Measurements from ENCODE around the gene WRNIP1.

WRNIP1 gene

DNA sequence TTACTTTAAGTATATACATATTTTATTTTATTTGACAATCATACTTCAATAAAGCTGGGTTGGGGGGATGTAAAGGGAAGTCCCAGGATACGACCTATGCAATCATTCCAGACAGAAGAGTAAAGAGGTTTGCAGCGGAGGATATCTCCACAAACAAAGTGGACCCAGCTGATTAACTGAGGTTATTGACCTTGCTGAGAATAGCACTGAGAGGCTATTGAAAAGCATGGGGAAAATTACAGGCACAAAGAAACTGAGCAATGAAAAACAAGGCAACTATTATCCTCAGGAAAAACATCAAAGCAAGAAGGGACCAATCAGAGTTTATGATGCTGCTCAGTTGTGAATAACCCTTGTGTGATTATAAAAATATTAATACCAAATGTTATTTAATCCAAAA is 43.8 kb downstream of the WRNIP1 start:
- no peak overlapping the region for H3K9ac ChIP-seq (ENCODE audit: low read depth, low read length)
- no peaks in the 10 kb centered on the region for H3K36me3 ChIP-seq (ENCODE audit: insufficient read depth, low read length)
- no peaks in the 10 kb centered on the region for H3K9me3 ChIP-seq (ENCODE audit: control insufficient read depth, insufficient read depth, low read length)
- no peaks in the 10 kb centered on the region for H3K4me1 ChIP-seq (ENCODE audit: insufficient read depth, low read length)

DNA sequence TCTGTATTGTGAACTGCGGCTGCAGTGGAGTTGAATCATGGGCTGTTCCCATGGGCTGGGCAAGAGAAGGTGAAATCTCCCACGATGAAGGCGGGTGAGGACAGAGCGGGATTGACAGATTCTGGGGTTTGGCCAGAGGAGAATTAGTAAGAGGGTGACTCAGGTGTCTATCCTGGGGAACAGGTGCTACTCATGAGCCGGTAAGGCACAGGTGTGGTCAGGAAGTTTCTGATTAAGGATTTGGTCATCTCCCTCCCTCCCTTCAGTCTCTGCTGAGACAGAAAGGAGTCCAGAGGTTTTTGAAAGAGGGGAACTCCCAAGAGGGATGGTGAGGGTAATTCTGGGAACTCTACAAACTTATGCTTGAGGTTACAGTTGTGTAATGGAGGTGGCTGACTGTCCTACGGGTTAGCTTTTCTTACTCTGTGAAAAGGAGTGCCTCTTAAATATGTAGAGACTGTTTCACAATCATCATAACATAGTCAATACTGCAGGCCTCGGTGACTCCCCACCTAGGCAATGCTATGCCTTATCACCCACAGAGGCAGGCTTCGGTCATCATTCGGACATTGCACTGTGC is 45.0 kb downstream of the WRNIP1 start:
- Histone ChIP-seq H3K9me3 (ENCODE audit: control insufficient read depth, insufficient read depth, low read length) (no peaks in the 10 kb centered on the region; the same call in 1 of the 2 replicates), H3K9ac (ENCODE audit: low read depth, low read length) (no peak overlapping the region), H3K4me1 (ENCODE audit: insufficient read depth, low read length) (no peaks in the 10 kb centered on the region), H3K36me3 (ENCODE audit: insufficient read depth, low read length) (no peaks in the 10 kb centered on the region)

DNA sequence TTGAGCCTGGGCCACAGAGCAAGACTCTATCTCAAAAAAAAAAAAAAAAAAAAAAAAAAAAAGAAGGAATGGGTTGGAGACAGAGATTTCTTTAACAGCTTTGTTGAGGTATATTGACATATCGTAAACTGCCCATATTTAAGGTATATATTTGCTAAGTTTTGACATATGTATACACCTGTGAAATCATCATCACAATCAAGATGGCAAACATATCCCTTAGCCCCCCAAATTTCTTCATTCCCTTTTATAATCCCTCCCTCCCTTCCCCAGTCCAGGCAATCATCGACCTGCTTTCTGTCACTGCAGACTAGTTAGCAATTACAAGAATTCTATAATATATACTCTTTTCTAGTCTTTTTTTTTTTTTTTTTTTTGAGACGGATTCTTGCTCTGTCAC is 47.5 kb downstream of the WRNIP1 start:
- Histone ChIP-seq H3K4me1 (ENCODE audit: insufficient read depth, low read length) (no peaks in the 10 kb centered on the region), H3K9me3 (ENCODE audit: control insufficient read depth, insufficient read depth, low read length) (peaks cover 5% of the 10 kb centered on the region; the same call in 1 of the 2 replicates), H3K9ac (ENCODE audit: low read depth, low read length) (no peak overlapping the region), H3K36me3 (ENCODE audit: insufficient read depth, low read length) (no peaks in the 10 kb centered on the region)

DNA sequence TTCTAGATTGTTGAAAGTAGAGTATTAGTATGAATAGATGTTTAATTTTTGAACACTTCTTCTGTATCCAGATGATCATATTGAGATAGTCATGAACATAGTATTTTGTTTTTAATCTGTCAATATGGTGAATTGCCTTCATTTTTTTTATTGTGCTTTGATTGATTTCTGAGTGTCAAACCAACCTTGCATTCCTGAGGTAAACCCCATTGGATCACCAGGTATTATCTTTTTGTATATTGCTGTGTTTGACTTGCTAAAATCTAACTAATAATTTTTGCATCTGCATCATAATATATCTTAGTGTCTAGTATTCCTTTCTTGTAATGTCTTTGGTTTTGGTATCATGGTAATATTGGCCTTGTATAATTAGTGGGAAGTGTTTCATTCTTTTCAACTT is 51.0 kb downstream of the WRNIP1 start:
- H3K9ac ChIP-seq (ENCODE audit: low read depth, low read length): no peak overlapping the region
- H3K36me3 ChIP-seq (ENCODE audit: insufficient read depth, low read length): no peaks in the 10 kb centered on the region
- H3K4me1 ChIP-seq (ENCODE audit: insufficient read depth, low read length): no peaks in the 10 kb centered on the region
- peaks cover 5% of the 10 kb centered on the region; the same call in 1 of the 2 replicates for H3K9me3 ChIP-seq (ENCODE audit: control insufficient read depth, insufficient read depth, low read length)

DNA sequence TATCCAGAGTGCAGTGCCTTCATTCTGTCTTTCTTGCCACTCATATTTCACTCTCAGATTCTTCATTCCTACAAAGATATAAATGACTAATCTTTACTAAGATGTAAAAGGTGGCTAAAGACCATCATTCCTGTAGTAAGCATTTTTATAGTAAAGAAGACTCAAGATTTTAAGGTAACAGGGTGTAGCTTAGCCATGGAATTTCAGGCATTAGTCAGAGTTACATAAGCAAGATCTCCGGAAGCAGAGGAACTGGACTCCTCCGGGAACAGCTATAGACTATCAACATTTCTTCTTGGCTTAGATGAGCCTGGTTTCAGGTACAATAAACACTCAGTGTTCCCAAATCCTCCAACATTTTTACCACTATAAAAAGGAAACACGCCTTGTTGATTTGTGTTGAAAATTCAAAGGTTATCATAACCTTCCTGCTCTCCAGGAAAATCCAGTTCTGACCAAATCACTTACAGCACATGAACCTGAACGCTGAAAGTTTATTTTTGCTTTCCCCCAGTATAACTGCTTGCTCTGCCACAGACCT is 52.8 kb downstream of the WRNIP1 start:
- no peak overlapping the region for H3K9ac ChIP-seq (ENCODE audit: low read depth, low read length)
- H3K9me3 ChIP-seq (ENCODE audit: control insufficient read depth, insufficient read depth, low read length): peaks cover 5% of the 10 kb centered on the region; the same call in 1 of the 2 replicates
- no peaks in the 10 kb centered on the region for H3K36me3 ChIP-seq (ENCODE audit: insufficient read depth, low read length)
- no peaks in the 10 kb centered on the region for H3K4me1 ChIP-seq (ENCODE audit: insufficient read depth, low read length)

DNA sequence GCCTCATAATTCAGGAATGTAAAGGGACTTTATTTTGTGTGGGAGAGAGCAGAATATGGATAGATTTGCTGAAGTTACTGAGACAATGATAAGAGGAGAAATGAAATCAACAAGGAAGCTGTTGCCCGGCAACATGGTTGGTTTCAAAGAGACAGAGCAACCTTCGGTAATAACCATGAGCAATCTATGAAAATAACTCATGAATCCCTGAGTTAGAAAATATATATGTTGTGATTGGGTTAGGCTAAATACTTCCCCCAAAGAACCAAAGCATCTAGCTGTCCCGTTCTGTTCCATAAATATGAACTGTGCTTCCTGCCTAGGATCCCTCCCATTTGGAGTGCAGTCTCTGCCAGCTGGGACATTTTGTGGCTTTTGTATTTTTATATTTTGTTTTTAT is 53.4 kb downstream of the WRNIP1 start:
- H3K4me1 ChIP-seq (ENCODE audit: insufficient read depth, low read length): no peaks in the 10 kb centered on the region
- no peak overlapping the region for H3K9ac ChIP-seq (ENCODE audit: low read depth, low read length)
- H3K9me3 ChIP-seq (ENCODE audit: control insufficient read depth, insufficient read depth, low read length): peaks cover 5% of the 10 kb centered on the region; the same call in 1 of the 2 replicates
- H3K36me3 ChIP-seq (ENCODE audit: insufficient read depth, low read length): no peaks in the 10 kb centered on the region

DNA sequence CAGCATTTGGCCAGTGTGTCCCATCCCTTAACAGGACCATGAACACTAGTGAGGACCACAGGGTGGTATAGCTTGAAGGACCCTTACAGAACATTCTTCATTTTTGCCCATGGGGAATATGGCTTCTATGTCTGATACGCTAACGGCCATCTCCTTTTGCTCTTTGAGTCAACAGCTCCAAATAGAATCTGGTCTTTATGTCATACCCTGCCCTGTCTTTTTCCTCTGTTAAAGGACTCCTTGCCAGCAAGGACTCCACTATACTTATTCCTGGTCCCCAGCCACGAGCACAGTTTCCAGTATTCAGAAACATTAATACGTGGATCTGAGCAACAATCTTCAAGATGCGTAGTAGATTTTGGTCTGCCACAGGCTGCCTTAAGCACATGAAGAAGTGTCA is 53.9 kb downstream of the WRNIP1 start:
- H3K4me1 ChIP-seq (ENCODE audit: insufficient read depth, low read length): no peaks in the 10 kb centered on the region
- H3K9ac ChIP-seq (ENCODE audit: low read depth, low read length): no peak overlapping the region

DNA sequence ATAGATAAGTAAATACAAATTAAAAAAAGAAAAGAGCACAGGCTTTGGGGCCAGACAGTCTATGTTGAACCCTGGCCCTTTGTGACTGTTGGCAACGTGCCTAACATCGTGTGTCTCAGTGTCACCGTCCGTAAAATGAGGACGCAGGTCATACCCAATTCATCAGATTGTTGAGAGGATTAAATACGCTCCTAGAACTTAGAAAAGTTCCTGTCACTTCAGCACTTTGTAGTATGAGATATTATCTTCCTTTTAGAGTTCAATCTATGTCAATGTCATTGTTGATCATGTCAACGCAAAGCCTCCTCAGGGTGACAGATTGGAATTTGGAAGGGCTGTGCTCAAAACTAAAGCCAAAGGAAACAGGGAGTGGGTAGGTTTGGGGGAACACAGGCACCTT is 54.8 kb downstream of the WRNIP1 start:
- Histone ChIP-seq H3K4me1 (ENCODE audit: insufficient read depth, low read length) (no peaks in the 10 kb centered on the region), H3K36me3 (ENCODE audit: insufficient read depth, low read length) (no peaks in the 10 kb centered on the region), H3K9me3 (ENCODE audit: control insufficient read depth, insufficient read depth, low read length) (peaks cover 5% of the 10 kb centered on the region; the same call in 1 of the 2 replicates), H3K9ac (ENCODE audit: low read depth, low read length) (no peak overlapping the region)

More for the DNA sequence above, 53.9 kb downstream of the WRNIP1 start:
- Histone ChIP-seq H3K36me3 (ENCODE audit: insufficient read depth, low read length) (no peaks in the 10 kb centered on the region), H3K9me3 (ENCODE audit: control insufficient read depth, insufficient read depth, low read length) (peaks cover 5% of the 10 kb centered on the region; the same call in 1 of the 2 replicates)

DNA sequence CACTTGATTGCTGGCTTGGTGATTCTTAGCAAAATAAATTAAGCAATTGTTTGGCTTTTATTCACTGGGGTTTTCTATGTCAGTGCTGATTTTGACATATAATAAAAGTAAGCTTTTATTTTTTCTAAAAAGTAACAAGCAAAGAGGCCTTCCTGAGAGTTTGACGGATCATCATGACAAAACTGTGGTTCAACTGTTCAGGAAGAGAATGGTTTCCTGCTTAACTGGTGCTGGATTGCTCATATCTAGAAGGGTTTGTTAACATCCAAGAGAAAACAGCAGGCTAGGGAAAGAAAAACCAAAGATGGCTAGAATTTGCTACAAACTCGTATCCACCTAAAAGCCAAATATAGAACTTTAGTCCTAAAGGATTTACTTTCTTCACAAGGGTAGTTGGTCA is 55.2 kb downstream of the WRNIP1 start:
- H3K9ac ChIP-seq (ENCODE audit: low read depth, low read length): no peak overlapping the region
- H3K36me3 ChIP-seq (ENCODE audit: insufficient read depth, low read length): no peaks in the 10 kb centered on the region
- H3K4me1 ChIP-seq (ENCODE audit: insufficient read depth, low read length): no peaks in the 10 kb centered on the region
- H3K9me3 ChIP-seq (ENCODE audit: control insufficient read depth, insufficient read depth, low read length): peaks cover 5% of the 10 kb centered on the region; the same call in 1 of the 2 replicates

DNA sequence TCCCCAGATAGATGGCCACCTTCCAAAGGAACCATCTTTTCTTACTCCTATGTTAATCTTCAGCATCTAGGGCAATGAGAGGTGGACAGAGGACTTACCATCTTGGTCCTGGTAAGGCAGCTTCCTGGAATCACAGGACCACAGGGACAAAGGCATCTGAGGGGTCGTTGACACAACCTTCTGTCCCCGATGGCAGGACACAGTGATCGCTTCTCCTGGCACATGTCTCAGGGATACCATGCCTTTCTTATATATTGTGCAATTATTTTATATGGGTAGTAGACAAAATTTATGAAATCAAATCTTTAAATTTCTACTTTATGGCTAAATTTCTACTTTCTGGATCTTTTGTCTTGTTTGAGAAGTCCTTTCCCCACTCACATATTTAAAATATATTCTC is 56.4 kb downstream of the WRNIP1 start:
- Histone ChIP-seq H3K36me3 (ENCODE audit: insufficient read depth, low read length) (no peaks in the 10 kb centered on the region), H3K9ac (ENCODE audit: low read depth, low read length) (no peak overlapping the region), H3K9me3 (ENCODE audit: control insufficient read depth, insufficient read depth, low read length) (no peaks in the 10 kb centered on the region; the same call in 1 of the 2 replicates), H3K4me1 (ENCODE audit: insufficient read depth, low read length) (no peaks in the 10 kb centered on the region)

DNA sequence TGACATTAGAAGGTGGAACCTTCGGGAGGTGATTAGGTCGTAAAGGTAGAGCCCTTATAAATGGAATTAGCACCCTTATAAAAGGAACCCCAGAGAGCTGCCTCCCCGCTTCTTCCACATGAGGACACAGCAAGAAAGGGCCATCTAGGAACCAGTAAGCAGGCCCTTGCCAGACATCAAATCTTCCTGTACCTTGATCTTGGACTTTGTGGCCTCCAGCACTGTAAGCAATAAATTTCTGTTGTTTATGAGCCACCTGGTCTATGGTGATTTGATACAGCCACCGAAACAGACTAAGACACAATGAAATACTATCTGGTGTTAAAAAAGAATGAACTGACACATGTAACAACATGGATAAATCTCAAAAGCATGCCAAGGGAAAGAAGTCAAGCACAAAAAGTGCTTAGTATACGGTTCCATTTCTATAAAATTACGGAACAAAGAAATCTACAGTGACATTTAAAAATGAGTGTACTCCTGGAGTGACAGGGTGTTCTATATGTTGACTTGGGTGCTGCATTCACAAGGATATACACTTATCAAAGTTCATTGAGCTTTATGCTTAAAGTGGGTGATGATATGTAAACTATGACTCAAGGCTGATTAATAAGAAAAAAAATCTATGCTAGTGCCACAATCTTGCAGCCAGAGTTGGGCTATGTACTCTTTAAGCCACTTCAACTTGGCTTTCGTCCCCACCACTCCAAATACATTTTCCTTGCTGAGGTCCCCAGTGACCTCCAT is 58.1 kb downstream of the WRNIP1 start:
- Histone ChIP-seq H3K9ac (ENCODE audit: low read depth, low read length) (no peak overlapping the region), H3K4me1 (ENCODE audit: insufficient read depth, low read length) (no peaks in the 10 kb centered on the region), H3K36me3 (ENCODE audit: insufficient read depth, low read length) (no peaks in the 10 kb centered on the region), H3K9me3 (ENCODE audit: control insufficient read depth, insufficient read depth, low read length) (no peaks in the 10 kb centered on the region)

DNA sequence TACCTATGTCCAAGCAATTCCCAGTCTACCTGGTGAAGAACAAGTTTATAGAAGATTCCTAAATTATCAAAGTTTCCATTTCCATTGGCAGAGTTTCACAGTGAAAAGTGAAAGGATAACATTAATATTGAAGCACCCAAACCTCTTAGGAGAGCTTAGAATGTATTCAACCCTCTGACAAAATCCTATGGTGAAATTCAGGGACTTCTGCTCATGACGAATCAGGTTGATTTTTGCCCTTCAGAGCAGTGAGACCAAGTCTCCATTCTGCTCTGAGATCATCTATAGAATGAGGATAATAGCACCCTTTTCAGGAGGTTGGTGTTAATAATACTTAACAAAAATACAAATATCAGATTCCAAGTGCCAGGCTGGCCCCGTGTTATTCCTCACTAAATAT is 60.9 kb downstream of the WRNIP1 start:
- Histone ChIP-seq H3K36me3 (ENCODE audit: insufficient read depth, low read length) (no peaks in the 10 kb centered on the region), H3K9me3 (ENCODE audit: control insufficient read depth, insufficient read depth, low read length) (no peaks in the 10 kb centered on the region), H3K9ac (ENCODE audit: low read depth, low read length) (no peak overlapping the region), H3K4me1 (ENCODE audit: insufficient read depth, low read length) (no peaks in the 10 kb centered on the region)

DNA sequence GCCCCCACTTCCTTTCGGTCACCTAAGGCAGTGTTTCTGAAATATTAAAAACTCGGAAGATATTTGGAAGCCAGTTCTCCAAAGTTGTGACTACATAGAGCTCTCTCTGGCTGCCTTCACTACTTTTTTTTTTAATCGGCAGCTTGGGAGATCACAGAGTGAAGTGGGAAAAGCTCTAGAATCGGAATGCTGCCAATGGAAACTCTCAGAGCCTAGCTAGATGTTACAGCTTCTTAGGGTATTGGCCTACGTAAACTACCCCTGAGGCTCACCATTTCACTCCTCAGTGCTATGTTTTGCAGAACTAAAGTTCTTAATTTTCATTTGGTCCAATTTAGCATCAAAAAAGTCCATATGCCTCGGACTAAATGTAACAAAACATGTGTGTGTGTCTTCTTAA is 61.9 kb downstream of the WRNIP1 start:
- H3K4me1 ChIP-seq (ENCODE audit: insufficient read depth, low read length): no peaks in the 10 kb centered on the region

DNA sequence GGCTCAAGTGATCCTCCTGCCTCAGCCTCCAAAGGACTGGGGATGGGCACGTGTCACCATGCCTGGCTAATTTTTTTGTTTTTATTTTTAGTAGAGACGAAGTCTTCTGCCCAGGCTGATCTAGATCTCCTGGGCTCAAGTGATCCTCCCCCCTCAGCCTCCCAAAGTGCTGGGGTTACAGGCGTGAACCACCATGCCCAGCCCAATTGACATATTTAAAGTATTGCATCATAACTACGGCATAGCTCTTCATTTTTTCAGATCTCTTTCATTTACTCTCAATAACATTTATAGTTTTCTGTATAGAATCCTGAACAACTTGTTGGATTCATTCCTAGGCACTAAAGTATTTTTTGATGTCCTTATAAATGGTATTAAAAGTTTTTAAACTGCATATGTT is 63.4 kb downstream of the WRNIP1 start:
- Histone ChIP-seq H3K9me3 (ENCODE audit: control insufficient read depth, insufficient read depth, low read length) (no peaks in the 10 kb centered on the region), H3K36me3 (ENCODE audit: insufficient read depth, low read length) (no peaks in the 10 kb centered on the region)

More for the DNA sequence above, 61.9 kb downstream of the WRNIP1 start:
- no peaks in the 10 kb centered on the region for H3K9me3 ChIP-seq (ENCODE audit: control insufficient read depth, insufficient read depth, low read length)
- no peaks in the 10 kb centered on the region for H3K36me3 ChIP-seq (ENCODE audit: insufficient read depth, low read length)
- no peak overlapping the region for H3K9ac ChIP-seq (ENCODE audit: low read depth, low read length)

DNA sequence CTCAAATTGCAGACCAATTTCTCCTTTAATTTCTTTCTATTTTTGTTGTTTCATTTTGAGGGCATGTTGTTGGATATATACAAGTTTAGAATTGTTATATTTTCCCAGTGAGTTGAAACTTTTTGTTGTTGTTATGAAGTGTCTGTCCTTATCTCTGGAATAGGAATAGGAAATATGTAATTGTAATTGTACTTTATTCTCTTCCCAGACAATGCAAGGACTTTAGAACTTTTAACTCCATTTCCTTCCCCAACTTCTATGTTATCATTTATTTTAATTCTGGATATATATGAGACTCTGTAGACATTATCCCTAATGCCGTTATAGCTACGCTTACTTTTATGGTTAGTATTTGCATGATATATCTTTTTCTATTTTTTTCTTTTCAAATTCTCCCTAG is 64.1 kb downstream of the WRNIP1 start:
- H3K36me3 ChIP-seq (ENCODE audit: insufficient read depth, low read length): no peaks in the 10 kb centered on the region
- H3K4me1 ChIP-seq (ENCODE audit: insufficient read depth, low read length): no peaks in the 10 kb centered on the region
- H3K9ac ChIP-seq (ENCODE audit: low read depth, low read length): no peak overlapping the region
- no peaks in the 10 kb centered on the region for H3K9me3 ChIP-seq (ENCODE audit: control insufficient read depth, insufficient read depth, low read length)

More for the DNA sequence above, 63.4 kb downstream of the WRNIP1 start:
- Histone ChIP-seq H3K9ac (ENCODE audit: low read depth, low read length) (no peak overlapping the region), H3K4me1 (ENCODE audit: insufficient read depth, low read length) (no peaks in the 10 kb centered on the region)
